MCF 10A (cell line): ENCODE measurements around the gene SLC22A14. TPM values are rescaled to one million over a fixed set of nuclear protein-coding genes. Genes with fewer than 3 reads are reported as not detected.

Source experiments
- BruUV-seq: library from RNA; stranded (reverse); fragments of 400-500 nt; replicated peaks from 2 replicates; lab custom pipeline; 2021; lab: Mats Ljungman, UMichigan
- CTCF ChIA-PET: fragments of 300-600 bp; sonication (Branson Sonifier 250); formaldehyde crosslinking; extraction: SDS; loops from one replicate; lab custom pipeline; 2021; ENCODE audit warnings: antibody characterized with exemption, inconsistent platforms; lab: Yijun Ruan, JAX
- POLR2A ChIA-PET: fragments of 300-600, 350-650 bp; sonication (Branson Sonifier 250); formaldehyde crosslinking; extraction: SDS; loops from one replicate; lab custom pipeline; 2020; ENCODE audit warnings: antibody characterized with exemption, inconsistent platforms; lab: Yijun Ruan, JAX
- DNase-seq: peaks from one replicate; pipeline ENCODE4 v3.0.0-alpha.2; 2018; ENCODE audit not compliant: unreplicated experiment
- H3K27ac Mint-ChIP-seq: one replicate; pipeline ENCODE4 v1.8.0; 2022; ENCODE audit warnings: mild to moderate bottlenecking, low read depth, mixed read lengths; ENCODE audit not compliant: unreplicated experiment
- H3K27me3 Mint-ChIP-seq: one replicate; pipeline ENCODE4 v1.8.0; 2022; ENCODE audit warnings: mixed read lengths; ENCODE audit not compliant: insufficient read depth, unreplicated experiment
- H3K36me3 Mint-ChIP-seq: one replicate; pipeline ENCODE4 v1.8.0; 2022; ENCODE audit warnings: mild to moderate bottlenecking, moderate library complexity, mixed read lengths; ENCODE audit not compliant: insufficient read depth, unreplicated experiment
- H3K4me1 Mint-ChIP-seq: one replicate; pipeline ENCODE4 v1.8.0; 2022; ENCODE audit warnings: mixed read lengths; ENCODE audit not compliant: insufficient read depth, unreplicated experiment
- H3K4me3 Mint-ChIP-seq: one replicate; pipeline ENCODE4 v1.8.0; 2022; ENCODE audit warnings: mild to moderate bottlenecking, moderate library complexity, mixed read lengths; ENCODE audit not compliant: unreplicated experiment
- H3K9me3 Mint-ChIP-seq: one replicate; pipeline ENCODE4 v1.8.0; 2022; ENCODE audit warnings: mixed read lengths; ENCODE audit not compliant: unreplicated experiment
- intact Hi-C: fragments of 100-400 bp; cut with micrococcal nuclease; formaldehyde crosslinking; loops from 2 replicates; pipeline ENCODE4 v1.14.1; 2022
- total RNA-seq: library from RNA; stranded (reverse); gene quantifications from 2 replicates; pipeline ENCODE4 v1.2.3, GENCODE V29; 2022
- TF ChIP-seq, protein P1 (sequence below): fragments of 200-600 bp; IDR thresholded peaks from one replicate; pipeline ENCODE4 v1.8.0; 2022; ENCODE audit warnings: antibody characterized with exemption, mild to moderate bottlenecking; ENCODE audit not compliant: unreplicated experiment

SLC22A14 gene
- total RNA-seq, 1 experiment from 2014 or later = 0.44 TPM

DNA sequence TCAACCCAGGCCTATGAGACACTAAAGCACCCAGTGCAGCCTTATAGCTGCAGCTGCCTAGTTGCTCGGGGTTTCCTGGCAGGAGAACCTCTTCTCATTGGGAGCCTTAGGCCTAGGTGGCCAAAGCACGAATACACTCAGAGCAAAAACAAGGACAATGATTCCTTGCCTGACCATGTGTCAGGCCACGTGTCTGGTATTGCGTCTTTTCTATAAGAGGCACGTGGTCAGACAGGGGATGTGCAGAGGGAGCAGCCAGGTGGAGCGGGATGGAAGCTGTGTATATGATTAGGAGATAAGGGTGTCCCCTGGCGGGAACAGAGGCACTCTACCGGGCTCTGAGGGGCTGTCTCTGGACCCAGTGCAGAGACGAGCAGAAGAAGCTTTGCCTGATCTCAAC lies 26.4 kb downstream of the SLC22A14 start:
- no peak for DNase-seq
- POLR2A ChIA-PET = no interaction called here
- intact Hi-C loops = no loop called here
- Mint-ChIP-seq H3K4me1 (no peaks in the 10 kb centered on the region), H3K4me3 (no peak overlapping the region), H3K27me3 (peaks cover 12% of the 10 kb centered on the region), H3K9me3 (no peaks in the 10 kb centered on the region), H3K27ac (no peak overlapping the region), H3K36me3 (no peaks in the 10 kb centered on the region)
- BruUV-seq = no TSS peak
- CTCF ChIA-PET = interaction anchor here (1.4 kb wide), 1 partner anchor 10 kb away, joined by 6 read pairs; no protein-coding TSS in a partner anchor
- TF ChIP-seq, protein P1, sequence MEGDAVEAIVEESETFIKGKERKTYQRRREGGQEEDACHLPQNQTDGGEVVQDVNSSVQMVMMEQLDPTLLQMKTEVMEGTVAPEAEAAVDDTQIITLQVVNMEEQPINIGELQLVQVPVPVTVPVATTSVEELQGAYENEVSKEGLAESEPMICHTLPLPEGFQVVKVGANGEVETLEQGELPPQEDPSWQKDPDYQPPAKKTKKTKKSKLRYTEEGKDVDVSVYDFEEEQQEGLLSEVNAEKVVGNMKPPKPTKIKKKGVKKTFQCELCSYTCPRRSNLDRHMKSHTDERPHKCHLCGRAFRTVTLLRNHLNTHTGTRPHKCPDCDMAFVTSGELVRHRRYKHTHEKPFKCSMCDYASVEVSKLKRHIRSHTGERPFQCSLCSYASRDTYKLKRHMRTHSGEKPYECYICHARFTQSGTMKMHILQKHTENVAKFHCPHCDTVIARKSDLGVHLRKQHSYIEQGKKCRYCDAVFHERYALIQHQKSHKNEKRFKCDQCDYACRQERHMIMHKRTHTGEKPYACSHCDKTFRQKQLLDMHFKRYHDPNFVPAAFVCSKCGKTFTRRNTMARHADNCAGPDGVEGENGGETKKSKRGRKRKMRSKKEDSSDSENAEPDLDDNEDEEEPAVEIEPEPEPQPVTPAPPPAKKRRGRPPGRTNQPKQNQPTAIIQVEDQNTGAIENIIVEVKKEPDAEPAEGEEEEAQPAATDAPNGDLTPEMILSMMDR = no peak

DNA sequence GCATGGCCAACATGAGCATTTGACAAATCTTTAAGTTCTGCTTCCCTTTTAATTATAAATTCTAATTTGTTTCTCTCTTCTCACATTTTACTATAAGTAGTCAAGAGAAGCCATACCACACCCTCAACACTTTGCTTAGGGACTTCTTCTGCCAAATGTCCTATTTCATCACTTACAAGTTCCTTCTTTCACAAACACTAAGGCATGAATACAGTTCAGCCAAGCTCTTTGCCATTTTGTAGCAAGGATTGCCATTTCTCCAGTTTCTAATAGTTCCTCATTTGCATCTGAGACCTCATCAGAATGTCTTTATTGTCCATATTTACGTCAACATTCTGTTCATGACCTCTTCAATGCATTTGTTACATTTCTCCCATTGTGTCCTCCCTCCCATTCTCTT lies 29.4 kb downstream of the SLC22A14 start:
- BruUV-seq = no TSS peak
- TF ChIP-seq, protein P1 = no peak
- Mint-ChIP-seq H3K27ac (no peak overlapping the region), H3K36me3 (no peaks in the 10 kb centered on the region), H3K27me3 (peaks cover 12% of the 10 kb centered on the region), H3K4me3 (no peak overlapping the region), H3K9me3 (no peaks in the 10 kb centered on the region), H3K4me1 (no peaks in the 10 kb centered on the region)
- ChIA-PET CTCF (interaction anchor here (1.9 kb wide), 1 partner anchor 14 kb away, joined by 4 read pairs; no protein-coding TSS in a partner anchor), POLR2A (no interaction called here)
- no peak for DNase-seq
- intact Hi-C loops = no loop called here

DNA sequence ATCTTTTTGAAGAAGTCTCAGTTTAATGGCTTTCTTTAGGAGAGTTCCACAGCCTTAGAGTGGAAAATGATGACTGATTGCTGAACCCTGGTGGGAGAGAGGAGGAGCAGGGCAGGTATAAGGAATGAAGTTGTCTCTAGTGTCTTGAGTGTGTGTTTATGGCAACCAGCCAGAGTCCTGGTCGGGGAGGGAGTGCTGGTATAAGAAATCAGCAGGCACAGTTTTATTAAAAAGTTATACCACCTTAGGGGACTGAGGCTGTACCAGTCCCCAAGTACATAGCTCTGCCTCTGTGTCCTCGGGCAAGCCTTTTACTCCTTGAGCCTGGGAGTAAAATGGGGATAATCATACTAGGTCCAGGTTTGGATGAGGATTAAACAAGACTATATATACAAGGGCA lies 29.8 kb downstream of the SLC22A14 start:
- POLR2A ChIA-PET = interaction anchor here (0.5 kb wide), 1 partner anchor 114 kb away, joined by 3 read pairs; no protein-coding TSS in a partner anchor
- intact Hi-C loops = no loop called here
- Mint-ChIP-seq H3K9me3 (no peaks in the 10 kb centered on the region), H3K36me3 (no peaks in the 10 kb centered on the region), H3K4me1 (no peaks in the 10 kb centered on the region), H3K27me3 (peaks cover 12% of the 10 kb centered on the region), H3K27ac (no peak overlapping the region), H3K4me3 (no peak overlapping the region)
- TF ChIP-seq, protein P1 = no peak
- no TSS peak for BruUV-seq
- DNase-seq = no peak
- CTCF ChIA-PET = interaction anchor here (1.9 kb wide), 1 partner anchor 15 kb away, joined by 4 read pairs; no protein-coding TSS in a partner anchor

DNA sequence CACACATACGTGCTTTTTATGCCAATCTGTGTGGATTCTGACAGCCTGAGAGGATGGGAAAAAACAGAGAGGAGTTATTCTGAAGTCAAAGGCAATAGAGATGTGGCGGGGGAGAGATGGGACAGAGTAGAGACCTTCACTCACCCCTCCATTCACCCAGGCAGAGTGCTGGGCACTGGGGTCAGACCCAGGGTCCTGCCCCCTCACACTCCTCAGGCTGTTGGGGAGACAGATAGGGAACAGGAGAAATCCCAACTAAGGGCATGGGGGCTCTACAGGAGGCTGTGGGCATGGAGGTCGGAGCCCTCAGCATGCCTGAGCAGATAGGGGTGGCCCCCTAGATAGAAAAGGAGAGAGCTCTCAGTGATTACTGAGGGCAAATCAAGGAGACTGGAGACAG lies 30.3 kb downstream of the SLC22A14 start:
- no TSS peak for BruUV-seq
- peak overlapping the region; percentile 24 for H3K27ac Mint-ChIP-seq
- H3K4me3 Mint-ChIP-seq = no peak overlapping the region
- CTCF ChIA-PET = interaction anchor here (0.6 to 1.9 kb wide), 2 partner anchors 15 to 1423 kb away, joined by 3 to 4 read pairs; no protein-coding TSS in a partner anchor
- TF ChIP-seq, protein P1 = no peak
- intact Hi-C loops = no loop called here
- peaks cover 12% of the 10 kb centered on the region for H3K27me3 Mint-ChIP-seq
- no peaks in the 10 kb centered on the region for H3K9me3 Mint-ChIP-seq
- POLR2A ChIA-PET = interaction anchor here (0.5 kb wide), 1 partner anchor 114 kb away, joined by 3 read pairs; no protein-coding TSS in a partner anchor
- H3K4me1 Mint-ChIP-seq = no peaks in the 10 kb centered on the region
- H3K36me3 Mint-ChIP-seq = no peaks in the 10 kb centered on the region
- DNase-seq = no peak
